Right lung (tissue), 5 donors: ENCODE data around the gene CERK. TPM values are rescaled to one million over a fixed set of nuclear protein-coding genes. Genes with fewer than 3 reads are reported as not detected.

Experiments used
- DNase-seq, 2 donors: peaks; one replicate each; pipeline ENCODE4 v3.0.0-alpha.2; 2013
- polyA plus RNA-seq, 5 donors: library from polyadenylated mRNA; unstranded; fragments of 120-200 nt; gene quantifications; one replicate each; pipeline versions ENCODE4 v1.2.1 to v1.2.3, GENCODE V29; 2013; ENCODE audit warnings: inconsistent platforms in 1 of 5, low replicate concordance in 1 of 5; ENCODE audit not compliant: insufficient read length in 5 of 5, insufficient read depth in 1 of 5

The CERK gene
- polyA plus RNA-seq, 5 donors: 37.3 to 41.6 (median 40.1) TPM

DNA sequence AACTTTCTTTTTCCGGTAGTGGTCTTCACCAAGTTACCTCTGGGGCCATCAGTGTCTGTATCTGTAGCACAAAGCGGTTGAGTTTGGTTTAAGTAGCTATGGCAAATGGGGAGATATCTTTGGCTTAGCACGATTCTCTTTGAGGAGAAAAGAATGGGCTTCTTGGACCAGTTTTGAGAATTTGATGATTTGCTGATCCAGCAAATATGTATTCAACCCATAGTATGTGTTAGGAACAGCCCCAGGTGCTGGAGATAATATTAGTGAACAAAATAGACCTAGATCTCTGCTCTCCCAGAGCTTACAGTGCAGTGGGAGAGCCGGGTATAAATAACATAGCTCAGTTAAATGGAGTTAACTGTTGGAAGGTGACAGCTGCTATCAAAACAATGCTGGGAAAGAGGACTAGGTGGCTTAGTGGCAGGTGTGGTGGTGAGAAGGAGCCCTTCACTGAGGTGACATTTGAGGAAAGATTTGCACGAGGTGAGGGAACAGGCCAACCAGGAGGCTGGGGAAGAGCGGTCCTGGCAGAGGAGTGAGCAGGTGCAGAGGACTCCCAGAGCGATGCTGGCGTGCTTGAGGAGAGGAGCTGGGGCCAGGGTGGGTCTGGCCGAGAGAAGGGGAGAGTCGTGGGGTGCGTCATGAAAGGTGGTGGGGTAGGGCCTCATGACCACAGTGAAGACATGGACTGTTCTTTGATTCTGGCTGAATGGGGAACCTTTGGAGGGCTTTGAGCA is 29.4 kb upstream of the CERK start:
- no peak for DNase-seq

DNA sequence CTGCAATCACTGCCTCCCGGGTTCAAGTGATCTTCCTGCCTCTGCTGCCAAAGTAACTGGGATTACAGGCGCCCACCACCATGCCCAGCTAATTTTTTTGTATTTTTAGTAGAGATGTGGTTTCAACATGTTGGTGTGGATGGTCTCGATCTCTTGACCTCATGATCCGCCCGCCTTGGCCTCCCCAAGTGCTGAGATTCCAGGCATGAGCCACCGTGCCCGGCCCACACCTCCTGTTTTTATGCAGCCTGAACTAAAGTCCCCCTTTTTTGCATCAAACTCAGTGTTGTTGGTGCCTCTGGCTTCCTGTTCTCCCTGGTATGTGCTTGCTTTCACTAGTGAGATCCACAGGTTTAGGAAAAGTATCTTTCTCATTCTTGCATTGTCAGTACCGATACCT is 28.6 kb upstream of the CERK start:
- no peak for DNase-seq

DNA sequence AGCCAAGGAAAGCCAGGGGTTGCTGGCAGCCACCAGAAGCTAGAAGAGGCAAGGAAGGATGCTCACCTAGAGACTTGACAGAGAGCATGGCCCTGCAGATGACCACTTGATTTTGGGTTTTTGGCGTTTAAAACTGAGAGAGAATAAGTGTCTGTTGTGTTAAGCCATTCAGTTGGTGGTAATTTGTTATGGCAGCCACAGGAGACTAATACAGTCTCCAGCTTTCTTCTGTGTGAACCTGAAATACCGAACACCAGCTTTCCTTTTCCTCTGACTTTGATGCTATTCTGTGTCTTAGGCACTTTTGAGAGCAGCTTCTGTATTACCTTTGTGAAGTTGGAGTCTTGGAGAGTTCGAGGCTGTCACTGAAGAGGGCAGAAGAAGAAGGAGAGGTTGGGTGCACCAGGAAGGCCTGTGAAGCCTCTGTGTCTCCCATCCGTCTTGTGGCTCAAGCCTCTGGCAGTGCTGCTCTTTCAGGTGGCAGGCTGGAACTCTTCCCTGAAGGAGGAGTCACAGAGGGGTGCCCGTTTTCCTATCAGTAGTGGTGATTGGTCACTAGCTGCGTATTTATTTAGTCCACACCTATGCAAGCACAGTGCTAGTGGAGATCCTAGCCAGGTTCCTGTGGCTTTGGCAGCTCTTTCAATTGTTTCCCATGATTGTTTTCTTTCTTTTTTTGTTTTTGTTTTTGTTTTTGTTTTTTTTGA is 26.9 kb upstream of the CERK start:
- no peak for DNase-seq

DNA sequence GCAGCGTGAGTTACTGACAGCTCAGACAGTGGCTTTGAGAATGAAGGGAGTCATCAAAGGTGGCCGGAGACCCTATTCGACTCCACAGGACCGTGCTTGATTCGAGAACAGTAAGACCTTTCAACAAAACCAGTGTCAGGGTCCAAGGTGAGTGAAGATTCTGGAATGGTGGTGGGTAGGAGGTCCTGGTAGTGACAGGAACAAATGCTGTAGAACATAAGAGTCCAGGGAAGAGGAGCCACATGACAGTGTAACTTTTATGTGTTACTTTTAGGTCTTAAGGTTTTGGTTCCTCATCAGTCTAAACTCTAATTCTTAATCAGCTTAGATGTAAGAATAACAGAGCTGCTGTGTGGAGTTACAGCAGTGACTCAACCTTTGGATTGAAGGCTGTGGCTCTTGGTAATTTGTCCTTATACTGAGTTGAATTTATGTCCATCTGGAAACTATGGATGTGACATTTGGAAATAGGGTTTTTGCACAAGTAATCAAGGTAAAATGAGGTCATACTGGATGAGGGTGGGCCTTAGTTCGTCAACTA is 26.2 kb upstream of the CERK start:
- DNase-seq: no peak

DNA sequence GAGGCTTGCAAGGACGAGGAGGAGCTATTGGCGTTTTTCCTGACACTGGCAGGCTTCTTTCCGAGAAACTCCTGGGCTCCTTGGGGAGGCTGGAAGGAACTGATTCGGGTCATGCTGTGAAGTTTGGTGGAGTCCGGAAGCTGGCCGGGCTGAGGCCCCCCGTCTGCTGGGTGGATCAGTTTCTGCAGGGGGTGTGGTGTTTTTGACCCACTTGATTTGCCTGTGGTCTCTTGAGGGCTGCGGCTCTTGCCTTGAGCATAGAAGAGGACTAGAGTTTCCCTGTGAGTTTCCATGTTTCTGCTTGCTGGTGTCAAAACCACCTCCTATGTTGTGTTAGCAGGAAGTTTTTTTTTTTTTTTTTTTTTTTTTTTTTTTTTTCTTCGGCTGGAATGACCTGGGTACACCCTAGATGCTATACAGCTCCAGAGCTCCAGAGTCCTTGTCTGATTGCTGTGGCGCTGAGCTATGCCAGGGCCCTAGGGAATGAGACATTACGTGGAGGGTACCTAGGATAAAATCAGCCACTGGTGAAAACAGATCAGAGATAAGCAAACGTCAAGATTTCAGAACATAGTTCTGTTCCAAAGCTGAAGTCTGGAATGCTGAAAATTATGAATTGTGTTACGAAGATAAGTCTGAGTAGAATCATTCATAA is 25.1 kb upstream of the CERK start:
- no peak for DNase-seq

DNA sequence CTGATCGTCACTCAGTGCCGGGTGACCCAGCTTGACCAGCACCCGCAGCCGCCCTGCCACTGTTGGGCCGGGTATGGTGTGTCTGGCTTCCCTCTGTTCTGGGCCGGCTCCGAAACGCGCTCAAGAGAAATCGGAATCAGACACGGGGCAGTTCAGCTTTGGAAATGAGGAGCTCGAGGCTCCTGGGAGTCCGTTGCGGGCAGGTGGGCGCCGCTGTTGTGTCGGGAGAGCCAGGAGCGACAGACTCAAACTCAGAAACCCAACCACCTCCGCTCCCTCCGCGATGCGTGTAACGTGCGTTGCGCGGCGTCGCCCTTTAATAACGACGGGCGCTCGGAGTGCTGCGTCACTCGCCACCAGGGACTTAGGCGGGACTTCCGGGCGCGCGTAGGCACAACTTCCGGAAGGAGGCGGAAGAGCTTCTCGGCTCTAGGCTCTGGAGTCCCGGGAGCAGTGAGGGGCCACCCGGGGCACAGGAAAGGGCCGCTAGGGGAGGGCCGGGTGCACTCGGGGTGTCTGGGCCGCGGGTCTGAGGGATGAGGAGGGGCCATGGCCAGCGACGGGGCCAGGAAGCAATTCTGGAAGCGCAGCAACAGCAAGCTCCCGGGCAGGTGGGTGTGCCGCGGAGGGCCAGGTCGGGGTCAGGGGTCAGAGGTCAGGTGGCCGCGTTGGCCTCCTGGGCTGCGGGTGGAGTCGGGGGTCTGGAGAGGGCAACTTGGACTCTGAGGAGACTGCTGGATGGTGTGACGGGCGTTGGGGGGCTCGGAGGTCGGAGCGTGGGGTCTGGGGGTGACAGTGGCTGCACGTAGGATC is 24.4 kb upstream of the CERK start, which contains the start of gene TBC1D22A:
Gene TBC1D22A, plus strand, starts transcription at position 413 of the 813 bp plus-strand sequence. Its CDS starts 137 bp downstream, at position 550.
- peak; percentile 92 to 93 for DNase-seq

DNA sequence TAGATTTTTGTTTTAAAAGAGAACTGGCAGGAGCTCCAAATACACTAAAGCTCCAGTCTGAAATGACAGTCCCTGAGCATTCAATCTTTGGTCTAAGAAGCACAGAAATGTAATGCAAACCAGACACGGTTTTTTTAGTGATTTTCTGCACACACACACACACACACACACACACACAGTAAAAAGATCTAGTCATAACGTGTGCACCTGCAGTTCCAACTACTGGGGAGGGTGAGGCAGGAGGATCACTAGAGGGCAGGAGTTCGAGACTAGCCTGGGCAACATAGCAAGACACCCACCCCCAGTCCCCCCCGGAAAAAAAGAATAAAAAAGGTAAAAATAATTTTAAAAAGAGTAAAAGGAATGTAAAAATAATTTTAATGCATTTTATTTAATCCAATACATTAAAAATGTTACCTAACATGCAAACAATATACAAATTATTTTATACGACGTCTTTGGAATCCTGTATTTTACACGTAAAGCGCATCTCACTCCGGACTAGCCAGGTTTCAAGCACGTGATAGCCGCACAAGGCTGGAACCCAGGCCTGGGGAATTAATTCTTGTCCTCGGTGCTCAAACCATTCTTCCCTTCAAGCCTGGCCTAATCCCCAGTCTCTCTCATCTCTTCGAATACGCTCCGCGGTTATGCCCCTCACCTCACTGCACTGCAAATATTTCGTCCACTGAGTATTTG is 23.6 kb upstream of the CERK start:
- DNase-seq: no peak

DNA sequence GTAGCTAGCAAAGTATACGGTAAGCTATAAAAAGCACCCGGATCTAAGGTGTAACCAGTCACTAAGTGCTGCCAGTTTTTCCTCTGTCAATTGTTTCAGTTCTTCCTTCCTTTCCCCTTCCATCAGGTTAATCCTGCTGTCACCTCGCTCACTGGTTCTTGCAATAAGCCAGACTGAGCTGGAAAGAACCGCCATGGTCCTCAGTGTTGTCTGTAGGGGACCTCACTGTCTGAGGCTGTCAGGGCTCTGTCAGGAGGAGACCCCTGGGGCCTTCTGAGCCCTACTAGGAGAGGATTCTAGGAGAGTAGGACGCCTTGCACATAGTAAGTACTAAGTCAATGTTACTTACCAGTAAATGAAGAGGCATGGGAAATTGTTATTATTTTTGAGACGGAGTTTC is 23.0 kb upstream of the CERK start:
- no peak for DNase-seq

DNA sequence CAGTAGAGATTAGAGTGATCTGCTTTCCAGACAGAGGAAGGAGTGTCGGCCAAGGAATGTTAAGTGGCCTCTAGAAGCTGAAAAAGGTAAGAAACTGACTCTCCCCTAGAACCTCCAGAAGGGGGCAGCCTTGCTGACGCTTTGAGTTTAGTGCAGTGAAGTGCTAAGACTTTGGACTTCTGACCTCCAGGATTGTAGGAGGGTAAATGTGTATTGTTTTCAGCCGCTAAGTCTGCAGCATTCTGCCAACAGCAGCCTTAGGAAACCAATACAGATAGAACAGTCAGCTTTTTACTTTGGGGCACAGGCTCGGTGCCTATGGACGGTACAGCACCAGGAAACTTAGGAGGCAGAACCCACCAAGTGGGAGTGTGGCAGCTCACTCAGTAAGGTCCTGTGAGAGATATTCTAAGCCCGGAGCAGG is 20.8 kb upstream of the CERK start:
- DNase-seq: peak in 1 of 2 donors; percentile 43

DNA sequence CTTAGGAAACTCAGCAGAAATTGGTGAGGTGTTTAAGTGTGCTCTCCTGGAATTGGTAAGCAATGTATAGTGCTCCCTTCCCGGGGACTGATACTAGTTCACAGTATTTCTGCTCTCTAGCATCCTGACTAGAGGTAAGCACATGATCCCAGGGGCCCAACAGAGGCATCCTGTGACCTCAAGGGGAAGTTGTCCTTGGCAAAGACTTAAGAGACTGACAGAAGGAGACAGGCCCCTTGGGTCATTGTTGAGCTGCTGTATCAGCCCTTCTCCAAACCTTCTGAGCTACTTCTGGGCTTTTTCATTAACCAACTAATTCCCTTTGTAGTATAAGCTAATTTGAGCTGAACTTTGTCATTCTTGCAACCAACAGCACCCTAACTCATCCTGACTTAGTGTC is 20.1 kb upstream of the CERK start:
- no peak for DNase-seq

DNA sequence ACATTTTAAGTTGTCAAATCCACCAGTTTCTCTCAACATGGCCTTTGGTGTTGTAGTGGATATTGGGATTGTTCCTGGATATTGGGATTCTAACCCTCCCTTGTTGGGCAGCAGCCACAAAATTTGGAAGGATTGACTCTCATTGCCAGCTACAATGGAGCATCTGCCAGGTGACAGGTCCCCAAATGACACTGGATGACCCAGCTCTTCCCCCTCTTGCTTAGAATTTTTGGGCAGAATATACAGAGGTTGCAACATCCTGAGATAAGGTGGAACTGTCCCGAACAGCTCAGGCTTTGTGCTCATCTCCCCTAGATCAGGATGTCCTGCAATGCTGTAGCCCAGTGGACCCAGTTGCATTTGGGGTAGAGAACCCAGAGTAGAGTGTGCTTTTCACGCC is 19.1 kb upstream of the CERK start:
- DNase-seq: no peak

DNA sequence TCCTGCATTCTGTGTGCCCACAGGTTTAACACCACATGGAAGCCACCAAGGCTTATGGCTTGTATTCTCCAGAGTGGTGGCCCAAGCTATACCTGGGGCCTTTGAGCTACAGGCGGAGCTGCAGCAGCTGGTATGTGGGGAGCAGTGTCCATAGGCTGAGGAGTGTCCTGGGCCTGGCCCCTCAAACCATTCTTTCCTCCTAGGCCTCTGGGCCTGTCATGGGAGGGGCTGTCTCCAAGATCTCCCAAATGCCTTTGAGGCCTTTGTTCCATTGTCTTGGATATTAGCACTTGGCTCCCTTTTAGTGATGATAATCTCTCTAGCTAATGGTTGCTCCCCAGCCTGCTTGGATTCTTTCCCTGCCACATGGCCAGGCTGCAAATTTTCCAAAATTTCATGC is 18.0 kb upstream of the CERK start:
- DNase-seq: no peak

DNA sequence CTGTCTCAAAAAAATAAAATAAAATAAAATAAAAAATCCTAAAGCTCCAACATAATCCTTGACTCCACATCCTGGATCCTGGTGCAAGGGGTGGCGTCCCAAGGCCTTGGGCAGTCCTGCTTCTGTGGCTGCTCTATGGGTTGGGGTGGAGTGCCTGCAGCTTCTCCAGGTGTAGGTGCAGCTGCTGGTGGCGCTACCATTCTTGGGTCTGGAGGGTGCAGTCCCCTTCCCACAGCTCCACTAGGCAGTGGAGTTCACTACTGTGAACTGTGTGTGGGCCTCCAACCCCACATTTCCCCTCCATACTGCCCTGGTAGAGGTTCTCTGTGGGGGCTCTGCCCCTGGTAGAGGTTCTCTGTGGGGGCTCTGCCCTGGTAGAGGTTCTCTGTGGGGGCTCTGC is 17.5 kb upstream of the CERK start:
- DNase-seq: no peak

DNA sequence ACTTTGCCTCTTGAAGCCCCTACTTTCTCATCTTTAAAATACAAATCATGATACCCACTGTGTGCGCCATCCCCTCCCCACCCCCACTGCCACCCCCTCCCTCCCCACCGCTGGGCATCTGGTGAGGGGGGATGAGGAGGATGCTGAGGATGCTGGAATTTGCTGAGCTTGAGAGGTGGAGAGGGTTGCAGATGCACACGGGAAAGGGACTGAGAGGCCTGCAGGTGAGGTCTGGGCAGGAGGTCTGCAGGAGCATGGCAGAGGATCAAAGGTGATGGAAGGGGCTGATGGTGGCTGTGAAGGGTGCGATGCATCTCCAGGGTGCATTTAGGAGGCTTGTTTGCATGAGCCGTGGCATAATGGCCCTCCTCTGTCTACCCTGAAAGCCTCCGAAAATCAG is 16.8 kb upstream of the CERK start:
- DNase-seq: no peak

DNA sequence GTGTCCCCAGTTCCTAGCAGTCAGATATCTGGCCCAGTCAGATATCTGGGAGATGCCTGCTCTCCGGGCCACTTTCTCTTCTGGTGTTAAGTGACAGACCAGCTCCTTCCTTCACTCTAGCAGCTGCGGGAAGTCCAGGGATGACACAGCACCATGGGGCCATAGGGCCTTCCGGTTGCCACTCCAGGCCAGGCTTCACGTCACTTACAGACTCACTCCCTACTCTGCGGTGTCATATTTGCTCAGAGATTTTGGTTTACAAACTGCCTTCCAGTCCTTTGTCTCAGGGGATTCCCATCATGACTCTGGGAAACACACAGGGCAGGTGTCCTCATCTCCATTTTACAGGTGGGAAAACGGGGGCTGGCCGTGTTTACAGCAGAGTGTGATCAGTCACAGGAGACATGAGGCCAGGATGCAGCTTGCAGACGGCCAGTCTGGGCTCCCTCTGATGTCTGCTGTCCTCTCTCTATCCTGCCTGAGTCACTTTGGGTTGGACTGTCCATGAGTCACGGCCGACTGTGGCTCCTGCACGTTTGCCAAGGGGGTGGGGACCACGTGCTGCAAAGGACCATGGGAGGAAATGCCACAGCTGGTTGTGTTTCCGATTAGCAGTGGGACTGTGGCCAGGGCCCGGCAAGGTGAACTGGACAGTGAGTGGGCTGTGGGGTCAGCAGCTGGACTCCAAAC is 16.2 kb upstream of the CERK start:
- DNase-seq: peak in 1 of 2 donors; percentile 64

DNA sequence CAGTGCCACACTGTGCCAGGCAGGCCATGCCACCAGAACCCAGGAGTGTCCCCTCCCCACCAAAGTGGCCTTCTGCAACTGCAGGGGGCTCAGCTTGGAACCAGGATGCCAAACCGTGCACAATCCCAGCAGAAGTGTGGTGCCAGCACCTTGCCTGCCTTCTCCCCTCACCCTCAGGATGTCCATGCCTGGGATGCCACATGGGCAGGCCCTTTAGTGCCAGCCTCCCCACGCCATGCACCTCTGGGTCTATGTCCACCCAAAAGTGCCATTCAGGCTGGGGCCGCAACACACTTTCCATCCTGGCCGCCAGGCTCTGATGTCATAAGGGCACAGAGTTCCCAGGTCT is 15.7 kb upstream of the CERK start:
- no peak for DNase-seq

DNA sequence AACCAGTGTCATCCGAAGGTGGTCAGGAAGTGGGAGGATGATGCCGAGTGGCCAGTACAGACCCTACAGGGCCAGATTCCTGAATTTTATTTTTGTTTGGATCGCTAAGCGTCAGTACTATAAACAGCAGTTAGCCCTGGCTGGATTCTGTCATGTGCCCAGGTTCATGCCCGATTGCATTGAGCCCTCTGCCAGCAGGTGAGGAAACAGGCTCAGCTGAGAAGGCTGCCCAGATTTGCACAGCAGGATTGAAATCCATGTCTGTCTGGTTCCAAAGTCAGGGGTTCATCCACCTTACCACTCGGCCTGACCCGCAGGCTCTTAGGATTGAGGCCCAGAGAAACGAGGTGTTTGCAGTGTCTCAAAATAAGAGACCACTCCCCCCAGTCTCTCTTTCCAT is 15.3 kb upstream of the CERK start:
- DNase-seq: no peak

DNA sequence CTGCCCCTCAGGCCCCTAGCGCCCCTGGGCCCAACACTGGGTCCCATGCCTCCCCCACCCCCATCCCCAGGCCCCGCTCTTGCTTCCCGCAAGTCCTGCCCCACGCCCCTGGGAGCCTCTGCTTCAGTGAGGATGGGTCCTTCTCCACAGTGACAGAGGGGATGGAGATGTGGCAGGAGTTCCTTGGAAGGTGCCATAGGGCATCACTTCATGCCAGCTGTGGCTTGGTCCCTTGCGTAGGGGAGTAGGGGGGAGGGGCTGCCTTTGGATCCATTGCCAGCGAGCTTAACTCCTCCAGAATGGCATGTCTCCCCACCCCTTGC is 14.9 kb upstream of the CERK start:
- no peak for DNase-seq

DNA sequence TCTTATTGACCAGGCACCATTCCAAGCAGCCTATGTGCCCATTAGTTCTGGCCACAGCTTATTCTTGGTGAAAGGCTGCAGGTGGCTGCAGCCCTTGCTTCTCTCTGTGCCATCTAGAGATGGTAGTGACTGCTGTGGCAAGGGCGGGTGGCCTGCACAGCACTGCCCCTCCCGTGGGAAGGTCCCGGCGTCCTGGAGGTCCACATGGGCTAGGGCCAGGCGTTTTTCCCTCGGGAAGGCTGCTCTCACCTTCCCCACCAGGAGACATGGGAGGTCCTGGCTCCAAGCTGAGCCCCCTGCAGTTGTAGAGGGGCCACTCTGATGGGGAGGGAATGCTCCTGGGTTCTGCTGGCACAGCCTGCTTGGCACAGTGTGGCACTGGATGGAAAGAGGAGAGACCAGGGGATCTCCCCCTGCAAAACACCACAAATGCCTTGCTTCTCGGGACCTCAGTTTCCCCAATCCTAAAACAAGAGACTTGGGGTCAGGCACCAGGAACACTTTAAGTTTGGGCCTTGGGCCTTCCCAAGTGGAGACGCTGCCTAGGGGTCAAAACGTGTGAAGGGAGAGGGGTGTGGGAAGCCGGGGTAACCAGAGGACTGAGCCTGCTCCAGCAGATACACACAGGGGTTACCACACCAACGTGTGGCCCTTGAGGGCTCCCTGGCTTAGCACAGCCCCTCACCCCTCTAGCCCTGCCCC is 14.4 kb upstream of the CERK start:
- DNase-seq: no peak

DNA sequence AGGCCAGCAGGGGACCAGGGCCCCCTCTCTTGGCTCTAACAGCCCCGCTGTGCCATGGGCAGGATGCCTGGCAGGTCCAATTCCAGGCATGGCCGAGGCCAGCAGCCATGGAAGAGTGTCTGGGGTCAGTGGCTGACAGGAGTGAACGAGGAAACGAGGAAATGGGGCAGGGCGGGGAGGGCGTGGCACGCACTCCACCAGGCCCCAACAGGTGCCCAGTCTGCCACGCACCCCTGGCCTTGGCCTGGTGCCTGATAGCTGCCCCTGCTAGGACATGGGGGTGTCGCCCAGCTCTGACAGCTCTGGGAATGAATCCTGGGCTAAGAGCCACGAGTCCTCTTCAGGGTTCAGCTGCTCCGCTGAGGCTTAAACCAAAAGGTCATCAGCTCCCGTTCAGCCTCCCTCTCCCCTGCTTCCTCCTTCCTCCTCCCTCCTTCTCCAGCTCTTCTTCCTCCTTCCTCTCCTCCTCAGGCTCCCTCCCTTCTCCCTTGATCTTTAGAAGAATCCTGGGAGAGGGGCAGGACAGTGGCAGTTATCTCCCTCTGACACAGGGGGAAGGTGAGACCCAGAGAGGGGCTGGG is 12.9 kb upstream of the CERK start:
- DNase-seq: no peak
